Islet precursor cell (in vitro differentiated cells): ENCODE measurements around the gene ARHGAP32.

Experiments
- DNase-seq: peaks from one replicate; pipeline ENCODE4 v3.0.0-alpha.2; 2018

The ARHGAP32 gene

DNA sequence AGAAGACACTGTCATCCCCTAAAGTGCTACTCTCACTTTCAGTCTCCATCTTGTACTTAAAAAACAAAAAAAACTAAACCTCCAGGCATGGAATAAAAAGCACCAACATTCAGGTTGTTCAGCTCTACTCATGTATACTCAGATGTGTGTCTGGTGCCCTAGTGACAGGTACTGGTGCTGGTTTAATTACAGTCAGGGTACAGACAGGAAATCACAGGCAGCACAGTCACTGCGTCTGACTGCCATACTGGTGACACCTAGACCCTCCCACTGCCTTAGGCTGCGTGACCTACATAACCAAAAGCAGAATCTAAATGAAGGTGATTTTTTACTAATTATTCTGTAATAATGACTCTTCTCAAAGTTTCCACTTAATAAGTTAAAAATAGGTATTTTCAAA lies at the start of gene ARHGAP32:
ARHGAP32 (minus strand) TSS at position 176 of the 400 bp plus-strand sequence; CDS start at position 49, 127 bp downstream.
- peak; percentile 85 for DNase-seq

DNA sequence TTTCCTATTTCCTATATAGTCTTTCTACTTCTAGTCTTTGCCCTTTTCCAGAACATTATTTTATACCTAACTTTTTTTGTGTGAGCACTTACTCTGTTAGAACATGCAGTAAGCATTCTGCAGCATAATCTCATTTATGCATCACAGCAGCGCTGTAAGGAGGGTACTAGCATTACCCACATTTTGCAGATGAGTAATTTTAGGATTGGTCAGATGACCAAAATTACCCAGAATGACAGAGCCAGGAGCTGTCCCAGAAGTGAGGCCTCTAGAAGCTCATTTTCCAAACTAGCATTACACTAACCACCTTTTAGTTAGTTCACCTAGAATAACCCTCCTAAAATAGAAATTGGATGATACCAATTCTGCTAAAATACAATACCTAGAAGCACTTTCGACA lies 47.1 kb upstream of the ARHGAP32 start:
- DNase-seq: no peak

DNA sequence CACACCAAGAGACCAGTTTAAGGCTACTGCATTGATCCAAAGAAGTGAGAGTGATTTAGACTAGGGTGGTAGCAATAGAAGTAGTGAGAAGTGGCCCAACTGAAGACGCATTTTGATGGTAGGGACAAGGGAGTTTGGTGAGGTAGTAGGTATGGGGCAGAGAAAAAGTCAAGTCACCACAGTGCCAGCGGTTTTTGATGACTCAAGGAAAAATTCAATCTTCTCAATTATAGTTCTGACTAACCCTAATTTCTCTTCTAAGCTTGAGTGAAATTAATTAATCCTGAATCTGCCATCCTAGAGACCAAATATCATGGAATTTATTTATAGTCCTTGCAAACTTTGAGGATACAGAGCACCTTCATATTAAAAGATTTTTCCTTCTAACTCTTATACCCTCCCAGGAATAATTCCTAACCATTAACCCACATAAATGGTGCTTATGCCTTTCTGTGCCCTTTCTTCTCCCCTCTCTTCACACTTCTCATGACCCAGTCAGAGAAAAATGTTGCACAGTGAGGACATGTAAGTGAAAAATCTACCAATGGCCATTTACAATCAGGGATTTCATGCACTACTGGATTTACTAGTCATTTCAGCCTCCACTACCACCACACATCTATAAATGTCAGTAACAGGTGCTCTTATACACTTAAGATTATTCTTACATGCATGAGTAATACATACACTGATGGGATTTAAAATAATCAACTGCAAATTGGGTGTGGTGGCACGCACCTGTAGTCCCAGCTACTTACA lies 45.9 kb upstream of the ARHGAP32 start:
- no peak for DNase-seq

DNA sequence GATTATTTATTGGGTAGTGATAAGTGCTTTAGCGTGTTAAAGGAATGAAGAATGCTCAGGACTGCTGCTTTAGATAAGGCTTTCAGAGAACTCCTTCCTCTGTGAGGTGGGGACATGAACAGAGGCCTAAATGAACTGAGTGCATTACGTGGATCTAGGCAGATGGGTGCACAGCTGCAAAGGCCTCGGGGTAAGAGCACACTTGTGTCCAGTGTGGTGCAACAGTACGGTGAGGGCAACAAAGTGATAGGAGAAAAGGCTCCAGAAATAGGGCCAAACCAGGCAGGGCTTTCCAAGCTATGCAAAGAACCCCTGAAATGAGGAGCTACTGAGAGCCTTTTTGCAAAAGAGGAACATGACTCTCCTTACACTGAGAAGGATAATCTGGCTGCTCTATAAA lies 45.3 kb upstream of the ARHGAP32 start:
- DNase-seq: no peak

DNA sequence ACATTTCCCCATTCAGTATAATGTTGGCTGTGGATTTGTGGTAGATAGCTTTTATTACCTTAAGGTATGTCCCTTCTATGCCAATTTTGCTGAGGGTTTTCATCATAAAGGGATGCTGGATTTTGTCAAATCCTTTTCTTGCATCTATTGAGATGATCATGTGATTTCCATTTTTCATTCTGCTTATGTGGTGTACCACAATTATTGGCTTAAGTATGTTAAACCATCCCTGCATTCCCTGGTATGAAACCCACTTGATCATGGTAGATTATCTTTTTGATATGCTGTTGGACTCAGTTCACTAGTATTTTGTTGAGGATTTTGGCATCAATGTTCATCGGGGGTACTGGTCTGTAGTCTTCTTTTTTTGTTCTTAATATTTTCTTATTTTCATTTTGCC lies 44.7 kb upstream of the ARHGAP32 start:
- DNase-seq: no peak

DNA sequence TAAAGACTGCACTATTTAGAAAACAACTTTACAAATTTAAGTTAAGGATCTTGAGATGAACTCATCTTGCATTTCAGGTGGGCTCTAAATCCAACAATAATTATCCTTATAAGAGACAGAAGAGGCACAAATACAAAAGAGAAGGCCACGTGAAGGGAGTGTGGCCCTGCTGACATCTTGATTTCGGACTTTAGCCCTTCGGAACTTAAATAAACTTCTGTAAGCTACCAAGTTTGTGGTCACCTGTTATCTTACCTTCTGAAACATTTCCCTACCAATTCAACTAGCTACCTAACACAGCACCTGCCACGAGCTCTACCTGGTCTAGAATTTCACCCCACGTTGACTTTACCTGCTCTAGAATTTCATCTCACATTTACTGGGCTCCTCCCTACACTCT lies 42.9 kb upstream of the ARHGAP32 start:
- DNase-seq: no peak

DNA sequence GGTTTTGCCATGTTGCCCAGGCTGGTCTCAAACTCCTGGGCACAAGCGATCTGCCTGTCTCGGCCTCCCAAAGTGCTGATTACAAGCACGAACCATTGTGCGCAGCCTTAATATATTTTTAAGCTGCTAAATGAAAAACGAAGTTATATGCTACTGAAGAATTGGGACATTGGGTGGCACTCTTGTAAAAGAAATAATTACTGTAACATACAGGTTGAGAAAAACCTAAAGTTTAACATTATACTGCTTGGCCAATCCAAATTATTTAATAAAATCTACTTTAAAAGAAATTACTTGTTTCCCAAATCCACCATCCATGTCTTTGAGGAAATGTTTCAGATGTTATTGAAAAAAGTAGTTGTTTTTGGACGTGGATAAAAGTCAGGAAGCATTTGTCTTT lies 37.9 kb upstream of the ARHGAP32 start:
- no peak for DNase-seq

DNA sequence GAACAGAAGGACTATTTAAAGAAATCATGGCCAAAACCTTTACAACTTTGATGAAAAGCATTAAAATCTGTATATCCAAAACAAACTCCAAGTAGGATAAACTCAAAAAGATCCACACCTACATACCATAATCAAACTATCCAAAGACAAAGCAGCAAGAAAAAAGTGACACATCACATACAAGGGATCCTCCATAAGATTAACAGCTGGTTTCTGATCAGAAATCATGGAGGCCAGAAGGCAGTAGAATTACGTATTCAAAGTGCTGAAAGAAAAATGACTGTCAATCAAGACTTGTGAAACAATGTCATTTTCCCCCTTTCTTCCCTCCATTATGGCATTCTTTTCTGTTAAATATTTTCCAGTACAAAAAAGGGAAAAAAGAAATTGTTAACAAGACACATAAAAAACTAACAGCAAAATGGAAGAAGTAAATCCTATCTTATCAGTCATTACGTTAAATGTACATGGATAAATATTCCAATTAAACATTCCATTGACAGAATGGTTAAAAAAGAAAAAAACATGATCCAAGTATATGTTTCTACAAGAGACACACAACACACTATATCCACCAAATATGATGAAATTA lies 34.2 kb upstream of the ARHGAP32 start:
- DNase-seq: no peak

DNA sequence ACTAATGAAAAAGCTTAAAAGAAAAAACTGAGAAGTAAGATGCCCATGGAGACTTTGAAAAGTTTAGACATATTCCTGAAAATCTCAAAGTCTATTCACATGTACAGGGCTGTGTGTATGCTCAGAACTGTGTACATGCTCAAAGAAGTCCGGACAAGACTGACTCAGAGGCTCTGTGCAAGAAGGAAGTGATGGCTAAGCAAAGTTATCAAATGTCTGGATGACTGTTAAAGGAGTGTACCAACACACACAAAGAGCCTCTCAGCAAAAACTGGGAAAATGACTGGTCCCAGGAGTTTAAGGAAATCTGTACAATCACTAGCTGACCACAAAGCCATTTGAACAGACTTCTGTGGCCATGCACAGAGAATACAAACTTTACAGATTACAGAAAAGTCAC lies 33.1 kb upstream of the ARHGAP32 start:
- DNase-seq: no peak

DNA sequence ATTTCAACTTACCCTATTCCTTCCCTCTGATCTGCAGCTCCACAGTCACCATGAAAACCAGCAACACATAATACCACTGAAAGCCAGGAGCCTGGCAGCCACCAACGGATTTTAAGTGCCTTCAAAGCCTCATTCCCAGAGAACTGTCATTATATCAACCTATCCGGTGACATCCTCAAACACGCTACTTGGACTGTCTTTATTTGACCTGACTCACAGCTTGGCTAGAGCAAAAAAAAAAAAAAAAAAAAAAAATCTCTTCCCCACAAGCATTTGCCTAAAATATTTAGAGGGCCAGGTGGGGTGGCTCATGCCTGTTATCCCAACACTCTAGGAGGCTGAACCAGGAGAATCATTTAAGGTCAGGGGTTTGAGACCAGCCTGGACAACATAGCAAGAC lies 32.4 kb upstream of the ARHGAP32 start:
- no peak for DNase-seq

DNA sequence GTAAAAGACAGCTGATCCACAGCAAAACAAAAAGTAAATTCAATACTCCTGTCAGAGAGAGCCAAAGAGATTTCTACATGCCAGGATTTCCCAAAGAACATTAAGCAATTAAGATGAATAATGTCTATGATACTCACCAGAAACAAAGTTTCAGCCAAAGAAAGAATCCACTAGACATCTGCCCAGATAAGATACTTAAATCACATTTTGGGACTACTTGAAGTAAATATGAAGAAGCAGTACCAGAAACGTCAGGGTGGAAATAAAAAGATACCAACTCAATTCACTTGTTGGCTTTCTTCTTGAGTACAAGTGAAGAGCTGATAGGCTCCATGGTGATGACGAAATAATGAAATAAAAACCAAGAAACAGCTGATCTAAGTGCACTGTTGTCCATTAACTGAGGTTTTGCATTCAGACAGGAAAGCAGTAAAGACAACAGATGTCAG lies 31.6 kb upstream of the ARHGAP32 start:
- no peak for DNase-seq

DNA sequence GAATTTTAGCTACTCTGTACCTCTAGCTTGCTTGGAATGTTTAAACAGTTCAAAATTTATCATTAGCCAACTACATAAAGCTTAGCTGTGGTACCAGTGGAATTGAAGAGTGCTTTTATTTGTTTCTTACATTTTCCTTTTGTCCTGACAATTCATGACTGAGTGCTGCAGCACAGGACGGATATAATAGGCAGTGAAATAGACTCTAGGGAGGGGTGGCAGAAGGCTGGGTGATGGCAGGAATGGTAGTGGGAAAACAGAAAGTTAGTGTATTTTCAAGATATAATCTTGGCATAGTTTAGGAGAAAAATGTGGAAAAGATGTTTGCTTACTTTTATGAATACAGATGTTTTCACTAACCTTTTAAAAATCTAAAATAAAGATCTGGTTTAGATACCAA lies 31.1 kb upstream of the ARHGAP32 start:
- DNase-seq: no peak

DNA sequence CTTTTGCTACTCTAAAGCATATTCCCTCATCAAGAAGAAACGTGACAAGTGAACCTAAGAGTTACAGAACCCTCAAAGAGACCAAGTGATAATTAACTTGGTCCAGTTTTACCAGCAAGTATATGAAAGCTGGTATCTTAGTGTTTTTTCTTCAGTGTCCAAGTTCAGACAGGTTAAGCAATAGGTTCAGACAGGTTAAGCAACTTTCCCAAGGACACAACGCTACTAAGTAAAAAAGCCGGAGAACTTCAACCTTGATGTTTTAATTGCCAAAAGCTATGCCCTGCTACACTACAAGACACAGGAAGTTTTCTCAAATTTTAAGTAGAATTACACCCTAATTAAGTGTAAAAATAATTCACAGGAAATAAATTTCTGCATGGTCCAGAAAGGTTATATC lies 30.0 kb upstream of the ARHGAP32 start:
- DNase-seq: no peak

DNA sequence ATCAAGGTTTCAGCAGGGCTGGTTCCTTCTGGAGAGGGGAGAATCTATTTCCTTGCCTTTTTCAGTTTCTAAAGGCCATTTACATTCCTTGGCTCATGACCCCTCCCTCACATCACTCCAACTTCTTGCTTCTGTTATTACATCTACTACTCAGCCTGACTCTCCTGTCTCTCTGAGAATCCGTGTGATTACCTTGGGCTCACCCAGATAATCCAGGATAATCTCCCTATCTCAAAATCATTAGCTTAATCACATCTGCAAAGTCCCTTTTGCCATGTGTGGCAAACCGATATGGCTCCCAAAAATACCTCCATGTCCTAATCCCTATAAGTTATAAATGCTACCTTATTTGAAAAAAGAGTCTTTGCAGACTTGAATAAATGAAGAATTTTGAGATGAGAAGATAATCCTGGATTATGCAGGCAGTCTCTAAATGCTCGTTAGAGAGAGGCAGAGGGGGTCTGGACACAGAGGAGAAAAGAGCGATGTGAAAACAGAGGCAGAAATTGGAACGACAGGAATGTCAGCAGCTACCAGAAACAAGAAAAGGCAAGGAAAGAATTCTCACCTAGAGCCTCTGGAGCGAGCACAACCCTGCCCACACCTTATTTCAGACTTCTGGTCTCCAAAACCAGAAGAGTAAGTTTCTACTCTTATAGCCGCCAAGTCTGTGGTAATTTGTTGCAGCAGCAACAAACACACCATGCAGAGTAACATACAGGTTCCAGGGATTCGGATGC lies 23.6 kb upstream of the ARHGAP32 start:
- peak; percentile 93 for DNase-seq

DNA sequence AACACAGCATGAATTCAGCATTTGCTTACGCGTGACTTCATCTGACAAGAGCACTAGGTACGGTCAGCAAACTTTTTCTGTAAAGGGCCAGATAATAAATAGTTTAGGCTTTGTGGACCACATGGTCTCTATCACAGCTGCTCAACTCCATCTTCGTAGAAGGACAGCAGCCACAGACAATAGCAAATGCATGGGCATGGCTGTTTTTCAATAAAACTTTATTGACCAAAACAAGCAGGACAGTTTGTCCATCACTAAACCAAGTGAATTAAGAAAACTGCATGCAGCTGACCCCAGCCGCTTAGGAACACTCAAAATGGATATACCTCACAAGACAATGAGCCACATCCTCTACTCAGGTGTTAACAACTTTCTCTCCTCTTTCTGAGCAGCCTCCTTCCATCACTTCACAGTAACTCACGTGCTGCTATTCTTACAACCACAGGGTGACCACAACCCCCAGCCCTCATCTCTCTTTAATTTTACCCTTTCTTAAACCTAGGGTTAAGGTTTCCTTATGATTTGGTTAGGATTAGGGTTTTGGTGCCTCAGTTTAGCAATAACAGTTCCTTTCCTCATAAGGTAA lies 22.7 kb upstream of the ARHGAP32 start:
- DNase-seq: no peak

DNA sequence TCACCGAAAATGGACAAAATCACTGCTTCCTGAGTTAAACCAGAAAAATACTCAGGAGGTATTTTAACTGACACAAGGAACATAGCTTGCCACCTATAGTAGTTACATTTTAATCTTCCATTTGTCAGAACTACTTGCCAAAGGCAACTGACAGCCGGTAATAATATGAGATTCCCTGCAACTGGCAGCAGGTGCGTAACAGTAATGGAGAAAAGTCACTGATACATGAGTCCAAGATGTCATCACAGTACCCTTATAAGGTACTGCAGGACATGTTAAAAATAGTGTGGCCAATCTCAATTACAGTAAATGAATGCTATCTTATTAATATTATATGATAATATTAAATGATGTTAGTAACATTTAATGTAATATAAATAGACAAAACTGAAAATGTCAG lies 21.1 kb upstream of the ARHGAP32 start:
- DNase-seq: no peak

DNA sequence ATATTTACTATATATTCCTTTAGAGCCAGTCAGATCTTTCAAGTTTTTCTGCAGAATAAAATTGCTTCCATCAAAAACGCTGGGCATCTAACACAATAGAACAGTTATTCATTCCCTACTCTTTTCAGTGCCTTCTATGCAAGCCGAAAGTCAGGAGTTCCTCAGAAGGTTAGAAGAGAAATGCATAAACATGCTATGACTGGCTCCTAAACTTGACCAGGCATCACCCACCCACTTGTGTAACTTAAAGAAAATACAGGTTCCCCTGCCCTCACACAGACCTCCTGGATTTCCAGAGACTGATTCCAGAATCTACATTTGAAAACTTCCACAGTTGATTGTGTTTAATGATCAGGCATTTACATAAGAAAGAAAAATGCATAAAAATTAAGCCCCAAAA lies 19.3 kb upstream of the ARHGAP32 start:
- DNase-seq: no peak

DNA sequence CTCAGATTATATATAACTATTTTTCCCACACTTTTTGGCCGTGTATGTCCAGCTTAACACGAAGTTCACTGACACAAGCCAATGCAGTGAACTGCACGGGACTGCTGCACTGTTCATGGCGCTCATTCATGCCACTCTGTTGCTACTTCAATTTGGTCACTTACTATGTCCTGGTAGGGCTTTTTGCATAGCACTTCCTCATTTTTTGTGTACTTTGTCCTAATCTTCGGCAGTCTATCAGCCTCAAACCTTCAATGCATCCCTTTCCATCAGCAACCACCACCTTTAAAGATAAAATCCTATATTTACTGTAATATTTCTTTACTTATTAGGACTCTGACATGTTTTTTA lies 18.7 kb upstream of the ARHGAP32 start:
- DNase-seq: no peak

DNA sequence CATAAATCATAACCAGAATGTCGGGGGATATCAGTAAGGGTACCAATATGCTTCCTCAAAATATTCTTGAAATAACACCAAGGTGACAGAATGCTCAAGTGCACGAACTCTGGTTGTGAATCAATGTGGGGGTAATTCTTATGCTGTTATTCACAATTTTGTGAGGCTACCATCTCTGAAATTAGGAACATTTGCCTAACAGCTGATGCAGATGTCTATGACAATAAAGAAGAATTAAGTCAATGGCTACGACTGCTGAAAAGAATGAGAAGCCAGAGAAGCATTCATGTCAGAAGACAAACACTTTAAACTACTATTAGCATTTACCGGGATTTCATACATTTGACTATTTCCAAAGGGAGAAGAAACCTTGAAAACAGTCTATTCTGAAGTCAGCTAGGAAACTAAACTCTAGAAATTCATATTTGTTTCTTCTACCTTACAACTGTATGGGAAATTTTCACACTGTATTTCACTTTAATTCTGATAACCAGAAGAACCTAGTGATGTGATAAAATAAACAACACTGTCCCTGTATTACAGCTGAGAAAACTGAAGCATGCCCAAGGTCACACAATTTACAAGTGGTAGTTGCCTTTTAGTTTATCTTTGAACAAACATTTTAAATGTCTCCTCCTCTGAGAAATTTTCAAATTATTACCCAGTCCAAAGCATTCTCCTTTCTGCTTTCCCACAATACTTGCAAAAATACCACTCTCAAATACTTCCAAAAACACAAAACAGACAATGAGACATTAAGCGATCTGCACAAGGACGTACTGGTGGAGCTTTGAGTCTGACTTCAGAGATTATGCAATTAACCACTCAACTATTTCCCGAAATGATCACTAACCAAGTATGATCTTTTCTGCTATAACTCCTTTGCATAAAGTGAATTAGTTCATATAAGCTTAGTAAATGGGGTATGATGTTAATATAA lies 18.0 kb upstream of the ARHGAP32 start:
- no peak for DNase-seq

DNA sequence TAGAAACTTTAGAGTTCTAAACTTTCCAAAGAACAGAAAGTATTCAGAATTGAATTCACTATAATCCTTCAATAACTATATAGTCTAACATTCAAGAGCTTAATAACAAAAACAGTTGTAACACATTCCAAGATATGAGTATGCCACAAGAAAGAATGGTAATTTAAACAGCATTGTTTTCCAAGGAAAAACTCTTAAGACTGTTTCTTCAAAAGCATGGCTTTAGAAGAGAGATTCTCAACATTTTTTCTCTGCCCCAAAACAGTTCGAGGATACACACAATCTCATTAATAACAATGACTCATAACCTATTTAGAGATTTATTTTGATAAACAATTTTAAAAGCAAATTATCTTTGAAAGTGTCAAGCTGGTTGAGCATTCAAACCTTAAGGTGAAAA lies 16.7 kb upstream of the ARHGAP32 start:
- no peak for DNase-seq

DNA sequence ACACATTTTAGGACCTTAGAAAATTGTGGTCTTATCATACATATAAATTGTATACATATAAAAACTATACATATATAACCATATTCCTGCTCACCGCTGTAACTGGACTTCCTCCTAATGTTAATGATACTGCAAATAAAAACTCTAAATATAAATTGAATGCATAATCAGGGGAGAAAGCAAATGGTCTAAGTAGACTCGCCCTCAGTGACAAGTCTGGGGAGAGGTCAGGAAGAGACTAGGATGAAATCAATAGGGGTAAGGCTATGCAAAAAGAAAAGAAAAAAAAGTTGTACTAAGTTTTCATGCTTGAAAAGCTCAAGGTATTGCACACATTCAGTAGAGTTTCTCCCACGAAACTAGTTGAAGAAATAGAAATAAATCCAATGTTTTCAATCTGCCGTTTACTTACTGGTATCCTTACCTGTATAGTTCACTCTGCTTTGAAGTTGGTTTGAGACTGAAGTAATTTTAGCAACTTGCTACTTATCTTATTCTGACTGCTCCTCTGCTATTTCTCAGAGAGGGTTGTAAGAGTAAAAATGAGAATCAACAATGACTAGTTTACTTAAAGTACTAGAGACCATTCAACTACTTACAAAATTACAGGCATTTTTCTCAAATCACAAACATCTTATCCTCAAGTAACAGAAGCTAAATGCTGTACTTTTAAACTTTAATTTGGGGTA lies 12.2 kb upstream of the ARHGAP32 start:
- no peak for DNase-seq

DNA sequence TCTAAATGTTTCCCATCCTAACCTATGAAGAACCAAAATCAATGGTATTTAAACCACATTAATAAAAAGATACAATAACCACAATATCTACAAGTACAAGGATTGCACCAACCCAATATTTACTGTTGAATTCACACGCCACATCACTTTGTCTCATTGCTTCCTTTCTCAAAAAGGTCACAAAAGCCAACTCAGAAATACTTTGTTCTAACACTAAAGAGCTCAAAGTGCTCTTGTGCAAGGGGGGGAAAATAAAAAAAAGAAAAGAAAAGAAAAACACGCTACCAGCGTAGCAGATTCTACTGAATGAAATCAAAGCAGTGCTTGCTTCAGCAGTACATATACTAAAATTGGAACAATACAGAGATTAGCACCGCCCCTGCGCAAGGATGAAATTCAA lies 10.5 kb upstream of the ARHGAP32 start:
- no peak for DNase-seq
